NT2/D1 (cell line): ENCODE measurements around the gene GPR152.

ENCODE experiments used
- YY1 ChIP-seq: IDR thresholded peaks from 2 replicates; pipeline ENCODE4 v1.6.1; 2011; ENCODE audit not compliant: insufficient read length, insufficient read depth
- ZNF274 ChIP-seq: IDR thresholded peaks from 2 replicates; pipeline ENCODE4 v1.6.1; 2011; ENCODE audit warnings: mild to moderate bottlenecking, low read depth, low read length

GRCh38 chr11:67441098-67441563 is 11.4 kb downstream of the GPR152 start:
- no peak for TF ChIP-seq ZNF274
- TF ChIP-seq YY1 = no peak
